GM12864 (cell line): Measurements from ENCODE around the gene MYO18A.
"Not testable (repeated sequence)": the region's sequence is repeated elsewhere in the genome, so short reads cannot be mapped to it uniquely, and the experiment has no call there.

Experiments
- DNase-seq: peaks from one replicate; pipeline ENCODE4 v3.0.0-alpha.2; 2011; ENCODE audit warnings: low read depth
- H3K4me3 ChIP-seq: 2 replicates; pipeline ENCODE4 v1.5.1; 2011; ENCODE audit warnings: mild to moderate bottlenecking, low read depth, low read length, control low read depth
- TF ChIP-seq, protein P1 (sequence below): IDR thresholded peaks from 2 replicates; pipeline ENCODE4 v1.5.1; 2011; ENCODE audit warnings: low read depth, mild to moderate bottlenecking, moderate library complexity, low read length, control low read depth, inconsistent platforms; ENCODE audit errors: missing control alignments

MYO18A gene, protein sequence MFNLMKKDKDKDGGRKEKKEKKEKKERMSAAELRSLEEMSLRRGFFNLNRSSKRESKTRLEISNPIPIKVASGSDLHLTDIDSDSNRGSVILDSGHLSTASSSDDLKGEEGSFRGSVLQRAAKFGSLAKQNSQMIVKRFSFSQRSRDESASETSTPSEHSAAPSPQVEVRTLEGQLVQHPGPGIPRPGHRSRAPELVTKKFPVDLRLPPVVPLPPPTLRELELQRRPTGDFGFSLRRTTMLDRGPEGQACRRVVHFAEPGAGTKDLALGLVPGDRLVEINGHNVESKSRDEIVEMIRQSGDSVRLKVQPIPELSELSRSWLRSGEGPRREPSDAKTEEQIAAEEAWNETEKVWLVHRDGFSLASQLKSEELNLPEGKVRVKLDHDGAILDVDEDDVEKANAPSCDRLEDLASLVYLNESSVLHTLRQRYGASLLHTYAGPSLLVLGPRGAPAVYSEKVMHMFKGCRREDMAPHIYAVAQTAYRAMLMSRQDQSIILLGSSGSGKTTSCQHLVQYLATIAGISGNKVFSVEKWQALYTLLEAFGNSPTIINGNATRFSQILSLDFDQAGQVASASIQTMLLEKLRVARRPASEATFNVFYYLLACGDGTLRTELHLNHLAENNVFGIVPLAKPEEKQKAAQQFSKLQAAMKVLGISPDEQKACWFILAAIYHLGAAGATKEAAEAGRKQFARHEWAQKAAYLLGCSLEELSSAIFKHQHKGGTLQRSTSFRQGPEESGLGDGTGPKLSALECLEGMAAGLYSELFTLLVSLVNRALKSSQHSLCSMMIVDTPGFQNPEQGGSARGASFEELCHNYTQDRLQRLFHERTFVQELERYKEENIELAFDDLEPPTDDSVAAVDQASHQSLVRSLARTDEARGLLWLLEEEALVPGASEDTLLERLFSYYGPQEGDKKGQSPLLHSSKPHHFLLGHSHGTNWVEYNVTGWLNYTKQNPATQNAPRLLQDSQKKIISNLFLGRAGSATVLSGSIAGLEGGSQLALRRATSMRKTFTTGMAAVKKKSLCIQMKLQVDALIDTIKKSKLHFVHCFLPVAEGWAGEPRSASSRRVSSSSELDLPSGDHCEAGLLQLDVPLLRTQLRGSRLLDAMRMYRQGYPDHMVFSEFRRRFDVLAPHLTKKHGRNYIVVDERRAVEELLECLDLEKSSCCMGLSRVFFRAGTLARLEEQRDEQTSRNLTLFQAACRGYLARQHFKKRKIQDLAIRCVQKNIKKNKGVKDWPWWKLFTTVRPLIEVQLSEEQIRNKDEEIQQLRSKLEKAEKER (N-terminal part only)

DNA sequence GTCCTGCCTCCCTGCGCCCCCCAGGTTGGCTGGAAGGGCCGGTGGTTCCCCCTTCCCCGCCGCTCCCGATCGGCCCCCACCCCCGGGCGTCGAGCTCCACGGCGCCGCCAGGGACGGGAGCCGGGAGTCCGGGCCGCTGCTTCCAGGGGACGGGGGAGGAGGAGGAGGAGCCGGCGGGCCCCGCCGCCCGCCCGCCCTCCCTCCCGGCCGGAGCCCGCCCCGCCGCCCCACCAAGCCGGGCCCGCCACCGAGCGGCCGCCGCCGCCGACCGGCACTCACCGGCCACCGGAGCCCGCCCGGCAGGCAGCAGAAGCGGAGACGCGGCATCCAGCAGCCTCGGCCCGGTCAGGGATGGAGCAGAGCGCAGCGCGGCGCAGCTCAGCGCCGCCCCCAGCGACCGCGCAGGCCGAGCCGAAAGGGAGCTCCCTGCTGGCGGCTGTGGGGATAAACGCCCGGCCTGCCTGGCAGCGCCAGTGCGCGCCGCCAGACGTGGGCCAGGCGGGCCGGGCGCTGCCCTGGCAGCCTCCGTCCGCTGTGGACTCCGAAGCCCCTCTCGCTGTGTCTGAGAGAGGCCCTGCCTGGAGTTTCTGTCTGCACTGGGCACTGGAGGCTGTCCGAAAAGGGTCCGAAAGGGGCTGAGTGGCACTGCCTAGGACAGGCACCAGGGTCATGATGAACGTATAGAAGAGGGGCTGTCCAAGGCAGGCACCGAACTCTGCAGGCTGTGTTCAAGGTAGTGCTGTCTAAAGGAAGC, at the start of gene MYO18A:
Gene MYO18A (minus strand): TSS at position 365 of the 754 bp plus-strand sequence. CDS start 13,458 bp downstream, outside the sequence.
- TF ChIP-seq, protein P1, sequence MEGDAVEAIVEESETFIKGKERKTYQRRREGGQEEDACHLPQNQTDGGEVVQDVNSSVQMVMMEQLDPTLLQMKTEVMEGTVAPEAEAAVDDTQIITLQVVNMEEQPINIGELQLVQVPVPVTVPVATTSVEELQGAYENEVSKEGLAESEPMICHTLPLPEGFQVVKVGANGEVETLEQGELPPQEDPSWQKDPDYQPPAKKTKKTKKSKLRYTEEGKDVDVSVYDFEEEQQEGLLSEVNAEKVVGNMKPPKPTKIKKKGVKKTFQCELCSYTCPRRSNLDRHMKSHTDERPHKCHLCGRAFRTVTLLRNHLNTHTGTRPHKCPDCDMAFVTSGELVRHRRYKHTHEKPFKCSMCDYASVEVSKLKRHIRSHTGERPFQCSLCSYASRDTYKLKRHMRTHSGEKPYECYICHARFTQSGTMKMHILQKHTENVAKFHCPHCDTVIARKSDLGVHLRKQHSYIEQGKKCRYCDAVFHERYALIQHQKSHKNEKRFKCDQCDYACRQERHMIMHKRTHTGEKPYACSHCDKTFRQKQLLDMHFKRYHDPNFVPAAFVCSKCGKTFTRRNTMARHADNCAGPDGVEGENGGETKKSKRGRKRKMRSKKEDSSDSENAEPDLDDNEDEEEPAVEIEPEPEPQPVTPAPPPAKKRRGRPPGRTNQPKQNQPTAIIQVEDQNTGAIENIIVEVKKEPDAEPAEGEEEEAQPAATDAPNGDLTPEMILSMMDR, result peak; percentile 87

DNA sequence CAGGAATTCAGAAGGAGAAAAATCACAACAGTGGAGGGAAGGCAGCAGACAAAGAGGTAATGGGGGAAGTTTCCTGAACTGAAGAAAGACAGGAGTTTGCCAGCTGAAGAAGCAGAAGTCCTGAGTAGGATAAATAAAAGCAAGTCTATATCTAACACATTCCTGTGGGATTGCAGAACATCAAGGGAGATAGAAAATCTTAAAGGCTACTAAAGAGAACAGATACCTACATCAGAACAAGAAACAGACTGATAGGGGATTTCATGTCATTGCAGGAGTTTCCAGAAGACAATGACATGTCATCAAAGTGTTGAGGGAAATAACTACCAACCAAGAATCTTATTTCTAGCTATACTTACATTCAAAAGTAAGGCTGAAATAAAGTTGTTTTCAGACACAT, 45.2 kb upstream of the MYO18A start:
- H3K4me3 ChIP-seq, result no peak overlapping the region
- TF ChIP-seq, protein P1, result no peak
- DNase-seq, result no peak

More for the DNA sequence above, at the start of gene MYO18A:
- DNase-seq, result no peak
- H3K4me3 ChIP-seq, result peak within 1 kb of the TSS; percentile 50

DNA sequence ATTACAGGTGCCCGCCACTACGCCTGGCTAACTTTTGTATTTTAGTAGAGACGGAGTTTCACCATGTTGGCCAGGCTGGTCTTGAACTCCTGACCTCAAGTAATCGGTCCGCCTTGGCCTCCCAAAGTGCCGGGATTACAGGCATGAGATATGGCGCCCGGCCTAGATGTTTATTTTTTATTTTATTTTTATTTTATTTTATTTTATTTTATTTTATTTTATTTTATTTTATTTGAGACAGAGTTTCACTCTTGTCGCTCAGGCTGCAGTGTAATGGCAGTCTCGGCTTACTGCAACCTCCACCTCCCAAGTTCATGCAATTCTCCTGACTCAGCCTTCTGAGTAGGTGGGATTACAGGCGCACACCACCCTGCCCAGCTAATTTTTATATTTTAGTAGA, 41.1 kb upstream of the MYO18A start:
- not testable (repeated sequence) for DNase-seq

DNA sequence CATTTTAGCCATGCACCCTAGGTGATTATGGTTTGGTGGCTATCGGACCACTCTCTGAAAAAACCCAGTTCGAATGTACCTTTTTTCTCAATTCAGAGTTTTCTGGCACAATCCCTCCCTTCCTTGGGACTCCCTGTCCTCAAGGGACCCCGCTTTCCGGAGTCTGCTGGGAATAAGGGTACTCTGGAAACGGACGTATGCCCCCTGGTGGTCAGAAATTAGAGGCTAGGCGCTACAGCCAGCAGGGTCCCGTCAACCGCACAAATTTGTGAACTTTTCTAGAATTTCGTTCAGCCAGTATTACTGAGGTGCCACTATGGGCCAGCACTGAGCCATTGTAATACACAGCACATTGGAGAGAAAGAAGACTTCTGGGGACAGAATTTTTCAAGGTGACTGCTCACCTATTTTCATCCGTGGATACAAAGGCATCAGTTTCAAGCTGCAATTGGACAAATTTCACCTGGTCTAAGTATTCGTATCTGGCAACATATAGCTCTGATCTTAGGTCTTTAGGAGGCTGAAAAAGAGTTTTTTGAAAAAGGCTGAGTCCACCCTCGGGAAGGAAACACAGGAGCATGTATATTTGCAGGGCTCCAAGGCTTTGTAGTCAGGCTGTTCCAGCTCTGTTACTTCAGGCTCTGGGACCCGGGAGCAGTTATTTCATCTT, 39.3 kb upstream of the MYO18A start:
- peak; percentile 44 for DNase-seq
- no peak overlapping the region for H3K4me3 ChIP-seq

More for the DNA sequence above, 41.1 kb upstream of the MYO18A start:
- not testable (repeated sequence) for H3K4me3 ChIP-seq

DNA sequence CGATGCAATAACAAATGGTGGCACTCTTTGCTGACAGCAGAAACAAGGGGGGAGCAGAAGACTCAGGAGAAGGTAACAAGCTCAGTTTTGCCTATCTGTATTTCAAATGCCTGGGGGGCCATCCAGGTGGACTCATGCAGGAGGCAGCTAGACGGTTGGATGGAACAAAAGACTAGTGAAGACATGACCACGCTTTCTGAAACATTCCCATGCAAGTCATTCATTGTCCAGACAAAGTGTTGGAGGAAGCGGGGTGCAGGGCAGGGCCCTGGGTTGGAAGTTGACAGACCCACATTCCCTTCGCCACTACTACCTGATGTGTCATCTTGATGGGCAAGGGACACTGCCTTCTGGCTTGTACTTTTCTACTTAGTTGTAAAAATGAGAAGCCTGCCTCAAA, 36.7 kb upstream of the MYO18A start:
- H3K4me3 ChIP-seq, result no peak overlapping the region
- no peak for DNase-seq
- TF ChIP-seq, protein P1, result no peak

More for the DNA sequence above, 39.3 kb upstream of the MYO18A start:
- TF ChIP-seq, protein P1, result peak; percentile 88

DNA sequence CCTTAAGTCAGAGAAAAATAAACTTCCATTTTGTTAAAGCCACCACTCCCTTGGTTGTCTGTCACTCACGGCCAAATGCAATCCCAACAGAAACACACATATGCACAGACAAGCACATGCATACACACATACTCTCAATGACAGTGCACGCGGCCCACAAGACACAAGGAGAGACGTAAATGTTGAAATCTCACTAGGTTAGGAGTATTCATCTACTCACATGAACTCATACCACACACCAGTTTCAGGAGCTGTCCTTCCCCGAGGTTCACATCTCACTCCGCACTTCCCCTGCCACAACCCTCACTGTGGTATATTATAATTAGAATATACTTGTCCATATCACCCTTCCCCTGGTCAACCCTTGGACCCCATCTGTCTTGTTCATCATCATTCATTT, 36.0 kb upstream of the MYO18A start:
- H3K4me3 ChIP-seq, result no peak overlapping the region
- DNase-seq, result no peak
- TF ChIP-seq, protein P1, result no peak
